ENCODE data around the gene TTC34.

Gene TTC34

DNA sequence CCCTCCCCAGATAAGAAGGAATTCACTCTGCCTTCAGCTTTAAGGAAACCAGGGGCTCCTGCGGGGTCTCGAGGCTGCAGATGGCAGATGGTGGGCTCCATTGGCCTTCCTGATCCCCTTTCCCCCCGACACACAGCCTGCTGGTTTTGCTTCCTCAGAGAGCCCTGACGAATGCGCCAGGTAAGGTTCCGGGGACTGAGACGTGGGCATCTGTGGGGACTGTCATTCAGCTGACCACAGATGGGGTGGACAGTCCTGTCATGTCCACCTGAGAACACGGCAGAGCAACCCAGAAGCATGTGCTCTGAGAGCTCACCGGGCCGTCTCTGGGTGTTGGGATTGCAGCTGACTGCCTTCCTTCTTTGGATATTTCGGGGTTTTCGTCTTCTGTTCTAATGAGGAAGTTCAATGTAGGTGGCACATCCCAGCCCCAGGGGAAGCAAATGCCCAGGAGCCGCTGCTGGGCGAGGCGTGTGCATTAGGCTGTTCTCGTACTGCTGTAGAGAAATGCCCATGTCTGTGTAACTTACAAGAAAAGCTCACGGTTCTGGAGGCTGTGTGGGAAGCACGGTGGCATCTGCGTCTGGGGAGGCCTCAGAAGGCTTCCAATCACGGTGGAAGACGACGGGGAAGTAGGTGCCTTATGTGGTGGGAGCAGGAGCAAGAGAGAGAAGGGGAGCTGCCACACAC lies 22.6 kb upstream of the TTC34 start:
- DNase-seq (ENCODE audit: low read depth): no peak
- in situ Hi-C loops (cut with HindIII; ENCODE audit: low sequenced_read_pairs): no loop called here
- TF ChIP-seq, protein P1, sequence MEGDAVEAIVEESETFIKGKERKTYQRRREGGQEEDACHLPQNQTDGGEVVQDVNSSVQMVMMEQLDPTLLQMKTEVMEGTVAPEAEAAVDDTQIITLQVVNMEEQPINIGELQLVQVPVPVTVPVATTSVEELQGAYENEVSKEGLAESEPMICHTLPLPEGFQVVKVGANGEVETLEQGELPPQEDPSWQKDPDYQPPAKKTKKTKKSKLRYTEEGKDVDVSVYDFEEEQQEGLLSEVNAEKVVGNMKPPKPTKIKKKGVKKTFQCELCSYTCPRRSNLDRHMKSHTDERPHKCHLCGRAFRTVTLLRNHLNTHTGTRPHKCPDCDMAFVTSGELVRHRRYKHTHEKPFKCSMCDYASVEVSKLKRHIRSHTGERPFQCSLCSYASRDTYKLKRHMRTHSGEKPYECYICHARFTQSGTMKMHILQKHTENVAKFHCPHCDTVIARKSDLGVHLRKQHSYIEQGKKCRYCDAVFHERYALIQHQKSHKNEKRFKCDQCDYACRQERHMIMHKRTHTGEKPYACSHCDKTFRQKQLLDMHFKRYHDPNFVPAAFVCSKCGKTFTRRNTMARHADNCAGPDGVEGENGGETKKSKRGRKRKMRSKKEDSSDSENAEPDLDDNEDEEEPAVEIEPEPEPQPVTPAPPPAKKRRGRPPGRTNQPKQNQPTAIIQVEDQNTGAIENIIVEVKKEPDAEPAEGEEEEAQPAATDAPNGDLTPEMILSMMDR (IDR thresholded peaks at IDR 0.05; ENCODE audit: low read depth, low read length, missing control alignments): no peak
- no peak overlapping the region for H3K4me3 ChIP-seq (ENCODE audit: low read depth, low read length)

DNA sequence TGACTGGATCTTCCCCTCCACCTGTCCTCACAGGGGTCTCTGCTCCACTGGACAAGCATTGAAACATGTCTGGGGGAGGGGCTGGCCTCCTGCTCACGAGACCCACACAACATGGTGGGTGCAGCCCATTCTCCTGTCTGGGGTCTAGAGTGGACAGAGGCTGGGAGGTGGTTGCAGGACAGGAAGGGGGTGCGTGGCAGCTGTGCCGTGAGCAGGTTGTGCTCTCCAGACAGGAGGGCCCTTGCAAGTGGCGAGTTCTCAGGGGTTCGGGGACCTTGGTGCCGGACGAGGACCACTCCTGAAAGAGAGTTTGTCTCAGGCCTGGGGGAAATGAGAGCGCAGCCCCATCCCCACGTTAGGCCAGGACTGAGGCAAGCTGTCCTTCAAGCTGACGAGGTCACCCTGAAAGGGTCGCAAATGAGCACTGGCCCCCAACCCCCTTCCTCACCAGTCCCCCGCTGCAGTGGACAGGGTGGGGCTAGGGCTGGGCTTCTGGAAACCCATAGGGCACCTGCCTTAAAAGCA lies 21.2 kb upstream of the TTC34 start:
- in situ Hi-C loops (cut with HindIII; ENCODE audit: low sequenced_read_pairs): no loop called here
- no peak overlapping the region for H3K4me3 ChIP-seq (ENCODE audit: low read depth, low read length)
- TF ChIP-seq, protein P1 (IDR thresholded peaks at IDR 0.05; ENCODE audit: low read depth, low read length, missing control alignments): no peak
- no peak for DNase-seq (ENCODE audit: low read depth)

DNA sequence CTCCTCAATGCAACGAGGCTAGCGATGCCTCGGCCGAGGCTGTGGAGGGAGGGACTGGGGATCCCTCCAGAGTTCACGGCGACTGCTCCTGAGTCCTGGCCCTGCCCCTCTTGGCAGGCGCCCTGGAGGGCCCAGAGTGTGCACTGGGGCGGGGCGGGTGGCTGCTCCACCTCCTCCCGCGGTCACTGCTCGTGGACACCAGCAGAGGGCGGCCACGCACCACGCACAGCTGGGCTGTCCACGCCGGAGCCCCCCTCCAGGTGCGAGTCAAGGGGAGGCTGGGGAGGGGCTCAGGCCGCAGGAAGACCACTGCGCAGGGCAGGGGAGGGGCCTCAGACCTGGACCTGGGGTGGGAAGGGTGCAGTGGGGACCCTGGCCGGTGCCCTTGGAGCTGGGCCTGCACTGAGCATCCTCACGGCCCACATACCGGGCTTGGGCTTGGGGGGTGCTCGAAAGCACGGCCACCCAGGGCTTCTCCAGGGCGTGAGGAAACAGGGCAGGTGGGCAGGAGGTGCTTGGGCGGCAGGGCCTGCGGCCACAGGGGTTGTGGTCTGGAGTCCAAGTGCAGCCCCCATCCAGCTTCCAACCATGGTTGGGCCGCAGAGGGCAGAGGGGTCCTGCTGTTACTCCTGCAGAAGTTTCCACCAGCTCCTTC lies 20.6 kb upstream of the TTC34 start:
- DNase-seq (ENCODE audit: low read depth): no peak
- no peak overlapping the region for H3K4me3 ChIP-seq (ENCODE audit: low read depth, low read length)
- in situ Hi-C loops (cut with HindIII; ENCODE audit: low sequenced_read_pairs): no loop called here
- TF ChIP-seq, protein P1 (IDR thresholded peaks at IDR 0.05; ENCODE audit: low read depth, low read length, missing control alignments): no peak

DNA sequence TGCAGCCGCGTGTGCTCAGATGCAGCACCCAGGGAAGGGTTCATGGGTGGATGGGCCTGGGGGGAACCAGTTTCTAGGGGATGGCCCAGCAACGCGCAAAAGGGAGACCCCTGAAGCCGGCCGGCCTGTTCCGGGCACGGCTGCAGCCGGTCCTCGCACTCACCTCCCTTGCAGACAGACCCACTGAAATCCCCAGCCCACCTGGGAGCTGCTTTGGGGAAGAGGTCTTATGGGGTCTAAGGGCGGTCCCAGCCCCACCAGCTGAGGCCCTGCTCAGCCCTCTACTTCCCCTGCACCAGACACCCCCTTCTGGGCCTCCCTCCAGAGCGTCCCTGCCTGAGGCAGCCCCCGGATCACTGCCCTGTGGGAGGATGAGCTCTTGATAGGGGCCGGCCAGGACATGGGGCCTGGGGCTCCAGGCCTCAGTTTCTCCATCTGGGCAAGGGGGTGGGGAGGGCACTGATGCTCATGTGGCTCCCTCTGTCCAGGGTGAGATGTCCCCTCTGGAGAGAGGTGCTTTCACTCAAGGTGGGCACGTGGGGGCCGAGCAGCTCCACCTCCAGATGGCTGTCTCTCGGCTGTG lies 20.0 kb upstream of the TTC34 start:
- no peak overlapping the region for H3K4me3 ChIP-seq (ENCODE audit: low read depth, low read length)
- TF ChIP-seq, protein P1 (IDR thresholded peaks at IDR 0.05; ENCODE audit: low read depth, low read length, missing control alignments): no peak
- in situ Hi-C loops (cut with HindIII; ENCODE audit: low sequenced_read_pairs): no loop called here
- no peak for DNase-seq (ENCODE audit: low read depth)

DNA sequence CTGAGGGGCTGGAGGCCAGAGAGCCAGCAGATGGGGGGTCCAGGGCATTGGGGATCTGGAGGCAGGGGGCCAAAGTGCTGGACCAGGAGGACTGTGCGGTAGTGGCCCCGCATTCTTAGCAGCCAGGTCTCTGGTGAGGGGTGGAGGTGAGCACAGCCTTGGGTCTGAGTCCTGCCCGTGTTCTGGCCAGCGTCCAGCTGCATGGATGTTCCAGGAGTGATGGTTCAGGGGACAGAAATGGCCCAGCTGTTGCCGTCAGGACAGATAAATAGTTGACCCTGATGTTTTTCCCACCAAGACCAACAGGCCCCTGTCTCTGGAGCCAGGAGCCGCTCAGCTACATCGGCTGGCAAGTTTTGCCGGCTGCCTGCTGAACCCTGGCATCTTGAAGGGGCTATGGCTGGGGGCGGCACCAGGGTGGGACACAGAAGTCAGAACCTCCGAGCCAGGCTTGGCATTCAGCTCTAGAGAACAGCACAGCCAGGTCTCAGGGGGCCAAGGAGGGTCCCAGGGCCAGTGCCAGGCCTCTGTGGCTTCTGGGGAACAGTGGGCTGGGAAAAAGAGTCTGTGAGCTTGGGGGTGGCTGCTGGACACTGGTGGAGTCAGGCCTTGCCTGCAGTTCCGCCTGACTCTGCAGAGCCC lies 19.4 kb upstream of the TTC34 start:
- TF ChIP-seq, protein P1 (IDR thresholded peaks at IDR 0.05; ENCODE audit: low read depth, low read length, missing control alignments): no peak
- DNase-seq (ENCODE audit: low read depth): no peak
- no peak overlapping the region for H3K4me3 ChIP-seq (ENCODE audit: low read depth, low read length)
- in situ Hi-C loops (cut with HindIII; ENCODE audit: low sequenced_read_pairs): no loop called here
